ENCODE data around the gene KAT8. TPM values are rescaled to one million over a fixed set of nuclear protein-coding genes. Genes with fewer than 3 reads are reported as not detected.
"Not testable (repeated sequence)": the region's sequence is repeated elsewhere in the genome, so short reads cannot be mapped to it uniquely, and the experiment has no call there.

The KAT8 gene
- total and polyA plus RNA-seq, 4 donors, result 38.1 to 81.9 (median 62.2) TPM

GRCh38 chr16:31167315-31167714 is 49.9 kb downstream of the KAT8 start:
- 97% methylated on average over 6 of the region's 8 CpGs for WGBS (ENCODE audit: insufficient coverage)
- Histone ChIP-seq H3K4me3 (ENCODE audit: low read depth, low read length) (no peak overlapping the region), H3K36me3 (ENCODE audit: control insufficient read depth, insufficient read depth, low read length) (no peaks in the 10 kb centered on the region), H3K4me1 (ENCODE audit: control insufficient read depth, insufficient read depth, low read length) (no peaks in the 10 kb centered on the region), H3K9me3 (ENCODE audit: control insufficient read depth, insufficient read depth, low read length) (no peaks in the 10 kb centered on the region), H3K27ac (ENCODE audit: low read depth, low read length) (no peak overlapping the region), H3K27me3 (ENCODE audit: control insufficient read depth, insufficient read depth, low read length) (no peaks in the 10 kb centered on the region)
- DNase-seq (ENCODE audit: low read depth in 4 of 6, low spot score in 6 of 6), result no peak

GRCh38 chr16:31168848-31169247 is 51.4 kb downstream of the KAT8 start:
- no peak for DNase-seq (ENCODE audit: low read depth in 4 of 6, low spot score in 6 of 6)
- H3K9me3 ChIP-seq (ENCODE audit: control insufficient read depth, insufficient read depth, low read length), result no peaks in the 10 kb centered on the region
- WGBS (ENCODE audit: insufficient coverage), result 69% methylated on average over 1 of the region's 2 CpGs
- no peak overlapping the region for H3K4me3 ChIP-seq (ENCODE audit: low read depth, low read length)
- no peaks in the 10 kb centered on the region for H3K27me3 ChIP-seq (ENCODE audit: control insufficient read depth, insufficient read depth, low read length)
- no peaks in the 10 kb centered on the region for H3K4me1 ChIP-seq (ENCODE audit: control insufficient read depth, insufficient read depth, low read length)
- H3K27ac ChIP-seq (ENCODE audit: low read depth, low read length), result no peak overlapping the region
- H3K36me3 ChIP-seq (ENCODE audit: control insufficient read depth, insufficient read depth, low read length), result no peaks in the 10 kb centered on the region

- no CpG with 5 or more reads among the region's 2 CpGs for whole genome bisulfite sequencing (ENCODE audit: insufficient coverage)
- H3K36me3 ChIP-seq (ENCODE audit: control insufficient read depth, insufficient read depth, low read length); H3K4me1 ChIP-seq (ENCODE audit: control insufficient read depth, insufficient read depth, low read length); H3K27me3 ChIP-seq (ENCODE audit: control insufficient read depth, insufficient read depth, low read length); H3K27ac ChIP-seq (ENCODE audit: low read depth, low read length); H3K4me3 ChIP-seq (ENCODE audit: low read depth, low read length); H3K9me3 ChIP-seq (ENCODE audit: control insufficient read depth, insufficient read depth, low read length): not testable (repeated sequence)
- peak in 1 of 6 donors; percentile 25 for DNase-seq (ENCODE audit: low read depth in 4 of 6, low spot score in 6 of 6)
These were observed 52.6 kb downstream of the KAT8 start for GRCh38 chr16:31170048-31170447.

GRCh38 chr16:31177136-31177535 is 59.7 kb downstream of the KAT8 start:
- DNase-seq (ENCODE audit: low read depth in 4 of 6, low spot score in 6 of 6), result peak in 2 of 6 donors; percentile 40 to 45
- Histone ChIP-seq H3K27ac (ENCODE audit: low read depth, low read length) (no peak overlapping the region), H3K4me1 (ENCODE audit: control insufficient read depth, insufficient read depth, low read length) (peaks cover 18% of the 10 kb centered on the region), H3K36me3 (ENCODE audit: control insufficient read depth, insufficient read depth, low read length) (peaks cover 3% of the 10 kb centered on the region), H3K27me3 (ENCODE audit: control insufficient read depth, insufficient read depth, low read length) (no peaks in the 10 kb centered on the region), H3K4me3 (ENCODE audit: low read depth, low read length) (no peak overlapping the region), H3K9me3 (ENCODE audit: control insufficient read depth, insufficient read depth, low read length) (no peaks in the 10 kb centered on the region)
- WGBS (ENCODE audit: insufficient coverage), result 65% methylated on average over 3 of the region's 3 CpGs

GRCh38 chr16:31179219-31179746 is 61.8 kb downstream of the KAT8 start:
- Histone ChIP-seq H3K4me1 (ENCODE audit: control insufficient read depth, insufficient read depth, low read length) (peaks cover 33% of the 10 kb centered on the region), H3K9me3 (ENCODE audit: control insufficient read depth, insufficient read depth, low read length) (no peaks in the 10 kb centered on the region), H3K36me3 (ENCODE audit: control insufficient read depth, insufficient read depth, low read length) (peaks cover 21% of the 10 kb centered on the region), H3K27me3 (ENCODE audit: control insufficient read depth, insufficient read depth, low read length) (no peaks in the 10 kb centered on the region), H3K4me3 (ENCODE audit: low read depth, low read length) (peak overlapping the region; percentile 94), H3K27ac (ENCODE audit: low read depth, low read length) (peak overlapping the region; percentile 96)
- DNase-seq (ENCODE audit: low read depth in 4 of 6, low spot score in 6 of 6), result peak in 1 of 6 donors; percentile 11
- 2% methylated on average over 25 of the region's 27 CpGs for WGBS (ENCODE audit: insufficient coverage)

GRCh38 chr16:31179747-31180459 is 62.4 kb downstream of the KAT8 start, which contains the start of gene FUS:
TSS of gene FUS (plus strand) at chr16:31180139. CDS start at chr16:31180215, 76 bp downstream.
- under 1% methylated on average over 67 of the region's 69 CpGs for WGBS (ENCODE audit: insufficient coverage)

More at GRCh38 chr16:31179747-31180459, 62.4 kb downstream of the KAT8 start, which contains the start of gene FUS:
- Histone ChIP-seq H3K27me3 (ENCODE audit: control insufficient read depth, insufficient read depth, low read length) (no peaks in the 10 kb centered on the region), H3K4me3 (ENCODE audit: low read depth, low read length) (peak within 1 kb of the TSS; percentile 94), H3K27ac (ENCODE audit: low read depth, low read length) (peak within 1 kb of the TSS; percentile 96), H3K4me1 (ENCODE audit: control insufficient read depth, insufficient read depth, low read length) (peaks cover 33% of the 10 kb centered on the region), H3K9me3 (ENCODE audit: control insufficient read depth, insufficient read depth, low read length) (no peaks in the 10 kb centered on the region), H3K36me3 (ENCODE audit: control insufficient read depth, insufficient read depth, low read length) (peaks cover 27% of the 10 kb centered on the region)
- peak; percentile 86 to 98 (median 94) for DNase-seq (ENCODE audit: low read depth in 4 of 6, low spot score in 6 of 6)

Small RNAs within 50 kb of the gene (small RNA-seq; reads per million reads assigned to genes)
- not detected for gene AC009088.4 (ENCODE audit: low replicate concordance)
- not detected for gene NDUFA3P6 (ENCODE audit: low replicate concordance)

Other genes starting within 250 kb of the KAT8 start
- gene BCL7C, start 223.6 kb upstream of the KAT8 start, total RNA-seq, result 10 to 100 TPM; 27.0 to 71.7 TPM
- 10 to 100 TPM; 39.7 to 48.2 TPM for gene BCL7C, start 223.6 kb upstream of the KAT8 start, polyA plus RNA-seq (ENCODE audit: insufficient read length in 2 of 2)
- 1 to 10 TPM in 1 of 2 donors, under 1 TPM in 1; 0.79 to 2.1 TPM for gene CTF1, start 221.1 kb upstream of the KAT8 start, total RNA-seq
- 1 to 10 TPM; 4.0 to 6.1 TPM for gene CTF1, start 221.1 kb upstream of the KAT8 start, polyA plus RNA-seq (ENCODE audit: insufficient read length in 2 of 2)
- gene FBXL19, start 194.1 kb upstream of the KAT8 start, total RNA-seq, result 10 to 100 TPM; 15.8 to 23.9 TPM
- gene FBXL19, start 194.1 kb upstream of the KAT8 start, polyA plus RNA-seq (ENCODE audit: insufficient read length in 2 of 2), result 10 to 100 TPM; 86.4 to 90.1 TPM
- gene ORAI3, start 168.6 kb upstream of the KAT8 start, total RNA-seq, result 10 to 100 TPM; 10.4 to 28.0 TPM
- gene ORAI3, start 168.6 kb upstream of the KAT8 start, polyA plus RNA-seq (ENCODE audit: insufficient read length in 2 of 2), result 10 to 100 TPM; 13.9 to 15.5 TPM
- gene SETD1A, start 159.9 kb upstream of the KAT8 start, total RNA-seq, result 1 to 10 TPM; 2.3 to 5.0 TPM
- 10 to 100 TPM; 16.7 to 17.4 TPM for gene SETD1A, start 159.9 kb upstream of the KAT8 start, polyA plus RNA-seq (ENCODE audit: insufficient read length in 2 of 2)
- gene HSD3B7, start 132.5 kb upstream of the KAT8 start, total RNA-seq, result 10 to 100 TPM in 1 of 2 donors, 1 to 10 TPM in 1; 9.2 to 14.7 TPM
- 1 to 10 TPM; 5.7 to 7.6 TPM for gene HSD3B7, start 132.5 kb upstream of the KAT8 start, polyA plus RNA-seq (ENCODE audit: insufficient read length in 2 of 2)
- 10 to 100 TPM; 16.0 to 46.5 TPM for gene STX1B, start 107.0 kb upstream of the KAT8 start, total RNA-seq
- 100 to 1,000 TPM; 116 to 130 TPM for gene STX1B, start 107.0 kb upstream of the KAT8 start, polyA plus RNA-seq (ENCODE audit: insufficient read length in 2 of 2)
- gene STX4, start 84.1 kb upstream of the KAT8 start, total RNA-seq, result 10 to 100 TPM; 28.6 to 45.2 TPM
- gene STX4, start 84.1 kb upstream of the KAT8 start, polyA plus RNA-seq (ENCODE audit: insufficient read length in 2 of 2), result 10 to 100 TPM; 84.9 to 91.6 TPM
- gene ZNF668, start 43.4 kb upstream of the KAT8 start, total RNA-seq, result 1 to 10 TPM; 4.9 to 5.8 TPM
- gene ZNF668, start 43.4 kb upstream of the KAT8 start, polyA plus RNA-seq (ENCODE audit: insufficient read length in 2 of 2), result 10 to 100 TPM; 12.6 TPM
- 10 to 100 TPM in 1 of 2 donors, 1 to 10 TPM in 1; 5.9 to 14.4 TPM for gene ZNF646, start 43.2 kb upstream of the KAT8 start, total RNA-seq
- gene ZNF646, start 43.2 kb upstream of the KAT8 start, polyA plus RNA-seq (ENCODE audit: insufficient read length in 2 of 2), result 10 to 100 TPM; 11.2 to 11.9 TPM
- 1 to 10 TPM; 2.0 to 9.8 TPM for gene PRSS53, start 28.7 kb upstream of the KAT8 start, total RNA-seq
- gene PRSS53, start 28.7 kb upstream of the KAT8 start, polyA plus RNA-seq (ENCODE audit: insufficient read length in 2 of 2), result 1 to 10 TPM; 2.5 to 7.1 TPM
- 100 to 1,000 TPM in 1 of 2 donors, 10 to 100 TPM in 1; 60.0 to 111 TPM for gene VKORC1, start 22.9 kb upstream of the KAT8 start, total RNA-seq
- gene VKORC1, start 22.9 kb upstream of the KAT8 start, polyA plus RNA-seq (ENCODE audit: insufficient read length in 2 of 2), result 100 to 1,000 TPM in 1 of 2 donors, 10 to 100 TPM in 1; 66.5 to 107 TPM
- 10 to 100 TPM; 13.5 to 25.0 TPM for gene BCKDK, start 9.3 kb upstream of the KAT8 start, total RNA-seq
- 10 to 100 TPM; 49.7 TPM for gene BCKDK, start 9.3 kb upstream of the KAT8 start, polyA plus RNA-seq (ENCODE audit: insufficient read length in 2 of 2)
- under 1 TPM; 0.10 to 0.94 TPM for gene PRSS8, start 18.1 kb downstream of the KAT8 start, total RNA-seq
- 1 to 10 TPM in 1 of 2 donors, under 1 TPM in 1; 0.46 to 1.5 TPM for gene PRSS8, start 18.1 kb downstream of the KAT8 start, polyA plus RNA-seq (ENCODE audit: insufficient read length in 2 of 2)
- 1 to 10 TPM; 1.4 to 2.8 TPM for gene PRSS36, start 32.4 kb downstream of the KAT8 start, total RNA-seq
- 10 to 100 TPM; 10.5 TPM for gene PRSS36, start 32.4 kb downstream of the KAT8 start, polyA plus RNA-seq (ENCODE audit: insufficient read length in 2 of 2)
- 10 to 100 TPM; 49.9 to 59.2 TPM for gene FUS, start 62.5 kb downstream of the KAT8 start, total RNA-seq
- 100 to 1,000 TPM; 554 to 673 TPM for gene FUS, start 62.5 kb downstream of the KAT8 start, polyA plus RNA-seq (ENCODE audit: insufficient read length in 2 of 2)
- gene PYCARD, start 85.1 kb downstream of the KAT8 start, total RNA-seq, result 10 to 100 TPM; 10.6 to 14.3 TPM
- gene PYCARD, start 85.1 kb downstream of the KAT8 start, polyA plus RNA-seq (ENCODE audit: insufficient read length in 2 of 2), result 1 to 10 TPM; 6.8 to 7.6 TPM
- gene TRIM72, start 96.5 kb downstream of the KAT8 start, total RNA-seq, result under 1 TPM; 0.22 to 0.50 TPM
- gene TRIM72, start 96.5 kb downstream of the KAT8 start, polyA plus RNA-seq (ENCODE audit: insufficient read length in 2 of 2), result 1 to 10 TPM in 1 of 2 donors, under 1 TPM in 1; 0.90 to 1.1 TPM
- 1 to 10 TPM in 1 of 2 donors, not detected in 1; 1.3 TPM for gene PYDC1, start 99.5 kb downstream of the KAT8 start, total RNA-seq
- 1 to 10 TPM in 1 of 2 donors, under 1 TPM in 1; 0.86 to 2.0 TPM for gene PYDC1, start 99.5 kb downstream of the KAT8 start, polyA plus RNA-seq (ENCODE audit: insufficient read length in 2 of 2)
- 10 to 100 TPM in 1 of 2 donors, 1 to 10 TPM in 1; 5.4 to 10.0 TPM for gene ITGAM, start 142.3 kb downstream of the KAT8 start, total RNA-seq
- gene ITGAM, start 142.3 kb downstream of the KAT8 start, polyA plus RNA-seq (ENCODE audit: insufficient read length in 2 of 2), result 1 to 10 TPM; 4.2 to 5.6 TPM
- gene ITGAX, start 237.5 kb downstream of the KAT8 start, total RNA-seq, result 1 to 10 TPM; 2.8 to 7.2 TPM
- 1 to 10 TPM; 7.0 to 9.3 TPM for gene ITGAX, start 237.5 kb downstream of the KAT8 start, polyA plus RNA-seq (ENCODE audit: insufficient read length in 2 of 2)

Measured in spinal cord (tissue), 10 donors.